Mammary epithelial cell (primary cell): ENCODE measurements around the gene NISCH.

Experiments used
- CTCF ChIP-seq, 2 donors: IDR thresholded peaks in 1 of 2; conservative IDR thresholded peaks in 1 of 2; 2 replicates each; pipeline ENCODE4 v1.5.1; 2011 to 2012; ENCODE audit warnings: inconsistent platforms in 2 of 2, low read length in 2 of 2, mild to moderate bottlenecking in 2 of 2, control low read depth in 1 of 2, low read depth in 1 of 2; ENCODE audit not compliant: insufficient read depth in 1 of 2; ENCODE audit errors: extremely low read depth in 1 of 2
- EZH2 ChIP-seq: IDR thresholded peaks from 2 replicates; pipeline ENCODE4 v1.6.1; 2012; ENCODE audit warnings: low read length, inconsistent platforms, borderline replicate concordance

- TF ChIP-seq CTCF (conservative IDR thresholded peaks at IDR 0.05 in 1 of 2, IDR thresholded peaks at IDR 0.05 in 1 of 2; ENCODE audit: extremely low read depth in 1 of 2, insufficient read depth in 1 of 2, low read depth in 1 of 2, low read length in 2 of 2) (no peak), EZH2 (no peak)
Observed at GRCh38 chr3:52490035-52490938, 34.9 kb downstream of the NISCH start.
